GM18502 (cell line): ENCODE measurements around the gene PAK3.

ENCODE experiments used
- ATAC-seq: cut with Tn5 transposase; IDR thresholded peaks from one replicate; pipeline ENCODE4 v1.9.1; 2021; ENCODE audit warnings: mild to moderate bottlenecking; ENCODE audit not compliant: unreplicated experiment, poor library complexity

PAK3 gene

DNA sequence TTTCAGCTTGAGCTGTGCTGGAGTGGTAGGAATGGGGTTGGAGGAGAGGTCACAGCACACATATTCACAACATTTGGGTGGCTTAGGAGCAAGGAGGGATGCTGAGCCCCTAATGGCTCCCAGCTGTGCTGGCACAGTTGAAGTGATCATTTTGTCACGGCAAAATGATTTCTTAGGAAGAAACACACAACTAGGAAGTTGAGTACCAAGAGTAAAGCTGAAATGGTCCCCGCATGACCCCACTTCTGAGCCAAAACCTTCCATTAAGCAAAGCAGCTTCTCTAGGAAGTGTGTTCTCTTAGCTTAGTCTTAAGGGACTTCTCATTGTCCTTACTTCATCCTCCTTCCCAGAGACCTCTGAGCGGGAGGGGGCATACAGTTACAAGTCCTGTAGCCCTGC, 161.7 kb downstream of the PAK3 start:
- ATAC-seq = no peak

DNA sequence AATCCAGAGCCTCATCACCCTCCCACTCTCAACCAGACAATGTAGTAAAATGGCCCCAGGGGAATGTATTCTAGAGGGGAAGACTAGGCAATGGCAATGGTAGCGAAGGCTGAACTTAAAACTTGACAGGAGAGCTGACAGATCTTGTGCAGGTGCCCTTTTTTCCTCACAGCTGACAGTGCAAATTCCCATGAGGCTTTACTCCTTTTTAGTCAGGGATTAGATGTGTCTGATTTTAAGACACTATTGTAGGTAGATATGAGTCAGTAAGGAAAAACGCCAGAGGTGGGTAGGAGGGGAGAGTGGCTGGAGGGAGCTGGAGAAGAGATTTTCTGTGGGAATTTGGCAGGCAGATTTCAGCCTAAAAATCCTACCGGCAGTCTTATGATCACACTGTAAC, 163.6 kb downstream of the PAK3 start:
- ATAC-seq = no peak

DNA sequence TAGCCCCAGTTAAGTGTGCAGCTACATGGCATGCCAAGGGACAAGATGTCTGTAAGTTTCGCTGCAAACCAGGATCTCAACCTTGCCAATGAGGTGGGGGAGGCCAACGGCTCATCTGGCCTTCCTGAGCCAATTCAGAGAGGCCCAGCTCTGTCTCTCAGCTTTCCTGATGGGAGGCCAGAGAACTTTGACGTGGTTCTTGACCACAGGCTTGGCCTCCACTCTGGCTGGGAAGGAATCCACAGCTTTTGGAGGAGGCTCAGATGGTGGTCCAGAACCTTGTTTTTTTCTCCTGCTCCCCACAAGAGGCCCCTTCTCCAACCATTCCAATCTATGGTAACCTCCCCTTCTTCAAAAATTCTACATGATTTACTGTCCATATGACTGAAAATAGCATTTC, 164.5 kb downstream of the PAK3 start:
- no peak for ATAC-seq

DNA sequence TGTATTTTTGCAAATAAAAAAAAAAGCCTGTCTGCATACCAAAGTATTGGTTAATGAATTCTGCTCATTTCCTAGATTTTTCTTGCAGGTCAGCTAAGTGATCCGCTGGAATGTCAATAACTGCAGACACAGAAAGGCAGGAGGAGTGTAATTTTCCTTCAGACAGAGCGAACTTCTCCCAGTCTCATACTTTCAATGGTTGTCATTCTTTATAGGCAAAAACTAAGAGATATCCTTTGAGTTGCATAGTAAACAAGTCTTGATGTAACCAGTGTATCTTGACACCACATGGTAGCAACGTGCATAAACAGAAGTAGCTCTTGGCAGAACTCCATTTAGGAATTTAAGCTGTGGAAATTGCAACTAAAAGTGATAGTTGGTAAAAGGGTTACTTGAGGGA, 166.1 kb downstream of the PAK3 start:
- no peak for ATAC-seq

DNA sequence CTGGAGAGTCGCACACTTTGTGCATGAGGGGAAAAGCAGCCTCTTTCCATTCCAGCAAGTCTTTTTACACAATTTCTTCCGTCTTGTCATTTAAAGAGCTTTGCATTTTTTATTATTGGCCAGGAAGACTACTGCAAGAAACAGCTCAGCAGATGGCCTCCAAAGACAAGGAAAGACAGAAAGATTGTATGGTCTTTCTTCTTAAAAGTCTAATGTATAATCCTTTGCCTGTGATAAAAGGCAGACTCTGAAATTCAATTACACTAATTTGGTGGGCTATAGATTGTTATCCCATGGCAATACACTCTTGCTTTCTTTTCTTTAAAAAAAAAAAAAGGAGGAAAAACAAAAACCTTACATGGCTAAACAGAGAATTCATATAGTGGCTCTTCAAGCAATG, 168.4 kb downstream of the PAK3 start:
- no peak for ATAC-seq

DNA sequence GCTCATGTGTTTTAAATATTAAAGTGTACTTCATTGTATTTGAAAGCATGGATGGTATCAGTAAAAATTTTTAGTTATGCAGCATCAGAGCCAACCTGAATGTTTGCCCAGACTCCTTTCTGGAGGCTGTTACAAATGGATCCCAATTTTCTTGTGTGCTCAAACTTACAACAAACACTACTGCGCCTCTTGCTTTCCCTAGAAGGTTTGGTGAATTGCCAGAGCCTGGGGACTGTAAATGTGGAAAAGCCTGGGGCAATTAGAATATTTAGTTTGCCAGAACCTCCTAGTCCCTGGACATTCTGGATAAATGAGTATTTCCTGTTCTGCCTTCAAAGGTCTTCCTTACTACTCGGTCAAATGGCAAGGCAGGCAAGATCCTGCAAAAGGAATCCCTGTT, 169.5 kb downstream of the PAK3 start:
- ATAC-seq = no peak

DNA sequence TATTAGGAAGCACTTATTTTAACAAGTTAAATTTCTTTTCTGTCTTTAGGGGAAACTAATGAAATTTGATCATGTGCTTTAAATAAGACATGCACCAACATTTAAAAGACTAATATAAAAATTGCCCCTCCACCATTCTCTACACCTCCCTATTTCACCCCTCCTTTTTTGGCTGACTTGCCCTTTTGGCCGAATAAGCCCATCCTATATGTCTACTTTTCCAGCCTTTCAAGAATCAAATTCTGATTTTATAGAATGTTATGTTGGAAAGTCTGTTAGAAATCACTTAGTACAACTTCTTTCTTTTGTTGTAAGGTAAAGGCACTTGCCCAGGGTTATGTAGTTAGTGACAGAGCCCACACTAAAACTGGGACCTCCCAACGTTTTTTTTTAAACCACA, 172.5 kb downstream of the PAK3 start:
- no peak for ATAC-seq

DNA sequence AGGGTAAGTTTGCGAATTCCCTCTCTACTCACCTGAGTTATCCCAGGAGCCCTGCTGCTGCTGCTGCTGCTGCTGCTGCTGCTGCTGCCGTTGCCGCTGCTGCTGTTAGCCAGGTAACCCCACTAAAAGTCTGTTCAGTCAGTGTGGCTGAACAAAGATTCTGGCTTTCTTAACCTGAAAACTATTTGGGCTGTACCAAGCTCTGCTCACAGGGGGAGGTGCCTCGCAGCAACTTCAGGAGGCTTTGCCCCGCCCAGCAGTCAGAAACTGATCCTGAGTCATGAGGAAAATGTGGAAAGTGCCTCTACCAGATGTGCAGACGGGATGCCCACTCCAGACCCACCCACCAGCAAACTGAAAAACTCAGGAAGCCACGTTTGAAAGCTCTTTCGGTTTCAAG, 174.3 kb downstream of the PAK3 start, which contains the start of gene CAPN6:
Gene CAPN6, minus strand, starts transcription at position 145 of the 400 bp plus-strand sequence. CDS start 6,547 bp downstream, outside the sequence.
- no peak for ATAC-seq
